ENCODE measurements around the gene RRP12.

Gene RRP12

DNA sequence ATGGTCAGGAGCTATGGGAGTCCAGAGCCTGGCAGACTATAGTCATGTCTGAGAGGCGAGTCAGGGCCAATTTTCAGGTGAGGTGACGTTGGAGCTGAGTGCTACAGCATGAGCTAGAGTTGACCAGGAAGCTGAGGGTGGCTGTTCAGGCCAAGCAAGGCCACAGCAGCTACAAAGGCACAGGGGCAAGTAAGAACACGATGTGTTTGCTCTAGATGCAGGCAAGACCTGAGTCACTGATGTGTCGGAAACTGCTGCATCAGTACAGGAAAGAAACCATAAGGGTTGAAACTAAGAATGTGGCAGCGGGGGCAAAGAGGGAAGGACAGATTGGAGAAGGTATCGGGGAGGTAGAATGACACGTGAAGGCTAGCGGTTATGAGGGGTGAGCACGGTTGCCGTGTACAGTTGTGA is 11.8 kb upstream of the RRP12 start:
- H2BK15ac ChIP-seq (ENCODE audit: low read depth, poor library complexity, severe bottlenecking): no peak overlapping the region
- no peak overlapping the region for H3K4ac ChIP-seq (ENCODE audit: low read depth in 1 of 2, low read length in 2 of 2)
- WGBS: 92% methylated on average over 10 of the region's 10 CpGs
- H3K79me1 ChIP-seq (replicated peaks; ENCODE audit: low read length, poor library complexity, severe bottlenecking): peaks cover 11% of the 10 kb centered on the region
- no peak overlapping the region for H4K8ac ChIP-seq (ENCODE audit: low read length)
- no peak overlapping the region for H3K18ac ChIP-seq (ENCODE audit: low read depth in 1 of 2, low read length in 2 of 2)
- H3K27ac ChIP-seq (ENCODE audit: low read length, poor library complexity, severe bottlenecking): peak overlapping the region; percentile 32
- H3K9me3 ChIP-seq (ENCODE audit: control insufficient read depth, low read length): no peaks in the 10 kb centered on the region
- no peak overlapping the region for H3K4me3 ChIP-seq (ENCODE audit: insufficient read depth in 1 of 2, low read depth in 1 of 2, low read length in 2 of 2)
- no peaks in the 10 kb centered on the region for H3K27me3 ChIP-seq (ENCODE audit: control insufficient read depth in 1 of 2, insufficient read depth in 1 of 2, low read length in 2 of 2)
- no peak for DNase-seq
- peak overlapping the region; percentile 29 for H2AK5ac ChIP-seq (ENCODE audit: low read length, severe bottlenecking)
- no peak overlapping the region for H2BK120ac ChIP-seq (ENCODE audit: low read depth, low read length)
- H3K36me3 ChIP-seq (ENCODE audit: control insufficient read depth in 1 of 2, insufficient read depth in 2 of 2, low read depth in 1 of 2, low read length in 2 of 2): peaks cover 0 to 9% of the 10 kb centered on the region in 2 experiments
- H3K9ac ChIP-seq (ENCODE audit: low read length): no peak overlapping the region
- H2AFZ ChIP-seq (ENCODE audit: low read depth, low read length): no peak overlapping the region
- H2BK12ac ChIP-seq (ENCODE audit: low read length in 2 of 2): peak overlapping the region in 1 of 2 experiments; percentile 56
- no peak overlapping the region for H3K23ac ChIP-seq (ENCODE audit: low read length in 2 of 2)
- H2BK5ac ChIP-seq (ENCODE audit: low read depth, low read length, poor library complexity, severe bottlenecking): no peak overlapping the region
- H3K14ac ChIP-seq (ENCODE audit: low read length in 2 of 2): no peak overlapping the region
- H4K91ac ChIP-seq (ENCODE audit: low read length): no peak overlapping the region
- no peak overlapping the region for H3K4me2 ChIP-seq (ENCODE audit: low read length, poor library complexity, severe bottlenecking)
- peaks cover 20% of the 10 kb centered on the region for H3K4me1 ChIP-seq (ENCODE audit: control insufficient read depth, insufficient read depth, low read depth, low read length)

DNA sequence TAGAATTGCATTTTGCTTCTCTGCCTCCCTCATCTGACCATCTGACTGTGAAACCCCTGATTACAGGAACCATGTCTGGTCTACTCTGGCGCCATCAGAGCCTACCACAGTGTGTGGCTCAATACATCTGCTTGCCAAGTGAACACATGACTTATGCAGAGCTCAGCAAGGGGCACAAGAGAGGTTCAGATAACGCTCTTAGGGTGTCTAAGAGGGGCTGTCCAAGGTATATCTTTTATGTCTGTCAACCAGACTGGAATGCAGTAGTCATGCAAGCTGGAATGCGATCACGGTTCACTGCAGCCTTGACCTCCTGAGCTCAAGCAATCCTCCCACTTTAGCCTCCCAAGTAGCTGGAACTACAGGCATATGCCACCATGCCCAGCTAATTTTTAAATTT is 10.3 kb upstream of the RRP12 start:
- no peaks in the 10 kb centered on the region for H3K27me3 ChIP-seq (ENCODE audit: control insufficient read depth in 1 of 2, insufficient read depth in 1 of 2, low read length in 2 of 2)
- peaks cover 0 to 6% of the 10 kb centered on the region in 2 experiments for H3K36me3 ChIP-seq (ENCODE audit: control insufficient read depth in 1 of 2, insufficient read depth in 2 of 2, low read depth in 1 of 2, low read length in 2 of 2)
- no peak overlapping the region for H3K4me3 ChIP-seq (ENCODE audit: insufficient read depth in 1 of 2, low read depth in 1 of 2, low read length in 2 of 2)
- H4K8ac ChIP-seq (ENCODE audit: low read length): no peak overlapping the region
- no peak overlapping the region for H3K4me2 ChIP-seq (ENCODE audit: low read length, poor library complexity, severe bottlenecking)
- no peak overlapping the region for H4K91ac ChIP-seq (ENCODE audit: low read length)
- no peak overlapping the region for H2AK5ac ChIP-seq (ENCODE audit: low read length, severe bottlenecking)
- H3K18ac ChIP-seq (ENCODE audit: low read depth in 1 of 2, low read length in 2 of 2): no peak overlapping the region
- no peak overlapping the region for H3K14ac ChIP-seq (ENCODE audit: low read length in 2 of 2)
- H2BK15ac ChIP-seq (ENCODE audit: low read depth, poor library complexity, severe bottlenecking): no peak overlapping the region
- no peak overlapping the region for H3K4ac ChIP-seq (ENCODE audit: low read depth in 1 of 2, low read length in 2 of 2)
- WGBS: 64% methylated on average over 4 of the region's 4 CpGs
- H2BK120ac ChIP-seq (ENCODE audit: low read depth, low read length): no peak overlapping the region
- peak overlapping the region; percentile 9 for H3K27ac ChIP-seq (ENCODE audit: low read length, poor library complexity, severe bottlenecking)
- no peak for DNase-seq
- H3K9ac ChIP-seq (ENCODE audit: low read length): no peak overlapping the region
- no peak overlapping the region for H3K23ac ChIP-seq (ENCODE audit: low read length in 2 of 2)
- H2BK5ac ChIP-seq (ENCODE audit: low read depth, low read length, poor library complexity, severe bottlenecking): no peak overlapping the region
- peaks cover 23% of the 10 kb centered on the region for H3K4me1 ChIP-seq (ENCODE audit: control insufficient read depth, insufficient read depth, low read depth, low read length)
- H2BK12ac ChIP-seq (ENCODE audit: low read length in 2 of 2): no peak overlapping the region
- H3K79me1 ChIP-seq (replicated peaks; ENCODE audit: low read length, poor library complexity, severe bottlenecking): peaks cover 7% of the 10 kb centered on the region
- H2AFZ ChIP-seq (ENCODE audit: low read depth, low read length): no peak overlapping the region
- H3K9me3 ChIP-seq (ENCODE audit: control insufficient read depth, low read length): no peaks in the 10 kb centered on the region

- 87% methylated on average over 10 of the region's 10 CpGs for whole genome bisulfite sequencing
- Histone ChIP-seq H4K91ac (ENCODE audit: low read length) (peak overlapping the region; percentile 50), H3K23ac (ENCODE audit: low read length in 2 of 2) (no peak overlapping the region), H2AK5ac (ENCODE audit: low read length, severe bottlenecking) (peak overlapping the region; percentile 7), H3K14ac (ENCODE audit: low read length in 2 of 2) (no peak overlapping the region), H3K18ac (ENCODE audit: low read depth in 1 of 2, low read length in 2 of 2) (no peak overlapping the region), H3K27me3 (ENCODE audit: control insufficient read depth in 1 of 2, insufficient read depth in 1 of 2, low read length in 2 of 2) (no peaks in the 10 kb centered on the region), H3K36me3 (ENCODE audit: control insufficient read depth in 1 of 2, insufficient read depth in 2 of 2, low read depth in 1 of 2, low read length in 2 of 2) (peaks cover 0 to 4% of the 10 kb centered on the region in 2 experiments), H2BK5ac (ENCODE audit: low read depth, low read length, poor library complexity, severe bottlenecking) (no peak overlapping the region), H3K9me3 (ENCODE audit: control insufficient read depth, low read length) (no peaks in the 10 kb centered on the region), H3K9ac (ENCODE audit: low read length) (no peak overlapping the region), H2AFZ (ENCODE audit: low read depth, low read length) (no peak overlapping the region), H3K4me3 (ENCODE audit: insufficient read depth in 1 of 2, low read depth in 1 of 2, low read length in 2 of 2) (no peak overlapping the region), H3K27ac (ENCODE audit: low read length, poor library complexity, severe bottlenecking) (no peak overlapping the region), H2BK15ac (ENCODE audit: low read depth, poor library complexity, severe bottlenecking) (no peak overlapping the region), H3K4ac (ENCODE audit: low read depth in 1 of 2, low read length in 2 of 2) (no peak overlapping the region), H3K4me2 (ENCODE audit: low read length, poor library complexity, severe bottlenecking) (no peak overlapping the region), H2BK12ac (ENCODE audit: low read length in 2 of 2) (no peak overlapping the region), H4K8ac (ENCODE audit: low read length) (no peak overlapping the region), H3K4me1 (ENCODE audit: control insufficient read depth, insufficient read depth, low read depth, low read length) (peaks cover 13% of the 10 kb centered on the region), H2BK120ac (ENCODE audit: low read depth, low read length) (no peak overlapping the region), H3K79me1 (replicated peaks; ENCODE audit: low read length, poor library complexity, severe bottlenecking) (peaks cover under 1% of the 10 kb centered on the region)
- no peak for DNase-seq
These were observed 7.4 kb upstream of the RRP12 start for GRCh38 chr10:97408496-97408992.

DNA sequence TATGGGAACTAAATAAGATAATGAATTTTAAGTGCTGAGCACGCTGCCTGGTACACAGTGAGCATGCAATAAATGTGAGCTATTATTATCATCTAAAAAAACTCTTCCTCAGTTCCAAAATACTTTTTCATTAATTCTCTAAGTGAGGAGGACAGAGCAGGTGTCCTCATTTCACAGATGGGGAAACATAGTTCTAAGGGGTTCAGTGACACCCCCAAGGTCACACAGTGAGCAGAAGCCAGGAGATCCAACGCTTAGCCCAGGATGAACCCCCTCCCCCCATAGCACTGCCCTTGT is 6.8 kb upstream of the RRP12 start:
- no peak overlapping the region for H3K23ac ChIP-seq (ENCODE audit: low read length in 2 of 2)

More for the DNA sequence above, 6.8 kb upstream of the RRP12 start:
- Histone ChIP-seq H3K14ac (ENCODE audit: low read length in 2 of 2) (no peak overlapping the region), H2BK120ac (ENCODE audit: low read depth, low read length) (no peak overlapping the region), H2BK5ac (ENCODE audit: low read depth, low read length, poor library complexity, severe bottlenecking) (no peak overlapping the region), H4K91ac (ENCODE audit: low read length) (no peak overlapping the region), H3K27ac (ENCODE audit: low read length, poor library complexity, severe bottlenecking) (no peak overlapping the region), H2AFZ (ENCODE audit: low read depth, low read length) (no peak overlapping the region), H3K27me3 (ENCODE audit: control insufficient read depth in 1 of 2, insufficient read depth in 1 of 2, low read length in 2 of 2) (no peaks in the 10 kb centered on the region), H2AK5ac (ENCODE audit: low read length, severe bottlenecking) (no peak overlapping the region), H3K9ac (ENCODE audit: low read length) (no peak overlapping the region), H3K79me1 (replicated peaks; ENCODE audit: low read length, poor library complexity, severe bottlenecking) (no peaks in the 10 kb centered on the region), H3K4me3 (ENCODE audit: insufficient read depth in 1 of 2, low read depth in 1 of 2, low read length in 2 of 2) (no peak overlapping the region), H2BK15ac (ENCODE audit: low read depth, poor library complexity, severe bottlenecking) (no peak overlapping the region), H4K8ac (ENCODE audit: low read length) (no peak overlapping the region), H3K4me2 (ENCODE audit: low read length, poor library complexity, severe bottlenecking) (no peak overlapping the region), H3K4ac (ENCODE audit: low read depth in 1 of 2, low read length in 2 of 2) (no peak overlapping the region), H3K9me3 (ENCODE audit: control insufficient read depth, low read length) (no peaks in the 10 kb centered on the region), H3K4me1 (ENCODE audit: control insufficient read depth, insufficient read depth, low read depth, low read length) (peaks cover 9% of the 10 kb centered on the region), H2BK12ac (ENCODE audit: low read length in 2 of 2) (no peak overlapping the region), H3K18ac (ENCODE audit: low read depth in 1 of 2, low read length in 2 of 2) (no peak overlapping the region), H3K36me3 (ENCODE audit: control insufficient read depth in 1 of 2, insufficient read depth in 2 of 2, low read depth in 1 of 2, low read length in 2 of 2) (peaks cover 0 to 4% of the 10 kb centered on the region in 2 experiments)
- WGBS: 100% methylated on average over 1 of the region's 2 CpGs
- DNase-seq: no peak

Data from mesenchymal stem cell (in vitro differentiated cells and primary cell).